Nephron (organoid): ENCODE measurements around the gene PACRG.

Experiments
- H3K27ac Mint-ChIP-seq, 3 experiments: 2 replicates each; pipeline ENCODE4 v1.8.0; 2020; ENCODE audit warnings: mixed read lengths in 3 of 3, mild to moderate bottlenecking in 2 of 3, moderate library complexity in 1 of 3
- H3K27me3 Mint-ChIP-seq: 2 replicates; pipeline ENCODE4 v1.8.0; 2021; ENCODE audit warnings: low read depth, mild to moderate bottlenecking, moderate library complexity, mixed read lengths
- H3K36me3 Mint-ChIP-seq: 2 replicates; pipeline ENCODE4 v1.8.0; 2020; ENCODE audit warnings: low read depth, mixed read lengths
- H3K4me1 Mint-ChIP-seq: 2 replicates; pipeline ENCODE4 v1.8.0; 2020; ENCODE audit warnings: mixed read lengths
- H3K4me3 Mint-ChIP-seq, 3 experiments: 2 replicates each; pipeline ENCODE4 v1.8.0; 2020; ENCODE audit warnings: mild to moderate bottlenecking in 3 of 3, mixed read lengths in 3 of 3, moderate library complexity in 2 of 3
- H3K9me3 Mint-ChIP-seq: 2 replicates; pipeline ENCODE4 v1.8.0; 2020; ENCODE audit warnings: mixed read lengths
- TF ChIP-seq, protein P1 (sequence below), 3 experiments: fragments of 200-600 bp; sonication (generic); IDR thresholded peaks; one replicate each; pipeline ENCODE4 v1.5.0; 2021; ENCODE audit warnings: antibody characterized with exemption in 3 of 3; ENCODE audit not compliant: unreplicated experiment in 3 of 3

Gene PACRG

DNA sequence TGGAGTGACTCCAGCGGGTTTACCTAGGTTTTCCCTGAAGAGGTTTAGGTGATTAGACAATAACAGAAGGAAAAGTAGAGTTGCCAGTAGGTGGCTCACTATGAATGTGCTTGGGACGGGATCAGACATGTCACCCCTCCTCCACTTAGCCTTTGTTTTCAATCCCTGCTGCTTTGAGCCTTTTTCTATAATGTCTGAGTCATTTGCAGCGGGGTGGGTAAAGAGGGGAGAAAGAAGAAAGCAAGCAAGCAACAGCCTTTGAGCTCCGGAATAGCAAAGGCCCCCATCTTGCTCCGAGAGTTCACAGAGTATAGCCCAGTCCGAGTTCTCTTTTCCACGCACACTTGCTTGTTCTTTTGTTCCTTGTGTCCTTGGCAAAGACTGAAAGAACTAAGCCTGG, 129.1 kb downstream of the PACRG start:
- Mint-ChIP-seq H3K4me1 (peaks cover 8% of the 10 kb centered on the region), H3K27ac (peak overlapping the region; percentile 92 to 95 (median 93)), H3K4me3 (peak overlapping the region; percentile 52 to 74 (median 68)), H3K36me3 (no peaks in the 10 kb centered on the region), H3K27me3 (peaks cover 1% of the 10 kb centered on the region), H3K9me3 (no peaks in the 10 kb centered on the region)
- TF ChIP-seq, protein P1, sequence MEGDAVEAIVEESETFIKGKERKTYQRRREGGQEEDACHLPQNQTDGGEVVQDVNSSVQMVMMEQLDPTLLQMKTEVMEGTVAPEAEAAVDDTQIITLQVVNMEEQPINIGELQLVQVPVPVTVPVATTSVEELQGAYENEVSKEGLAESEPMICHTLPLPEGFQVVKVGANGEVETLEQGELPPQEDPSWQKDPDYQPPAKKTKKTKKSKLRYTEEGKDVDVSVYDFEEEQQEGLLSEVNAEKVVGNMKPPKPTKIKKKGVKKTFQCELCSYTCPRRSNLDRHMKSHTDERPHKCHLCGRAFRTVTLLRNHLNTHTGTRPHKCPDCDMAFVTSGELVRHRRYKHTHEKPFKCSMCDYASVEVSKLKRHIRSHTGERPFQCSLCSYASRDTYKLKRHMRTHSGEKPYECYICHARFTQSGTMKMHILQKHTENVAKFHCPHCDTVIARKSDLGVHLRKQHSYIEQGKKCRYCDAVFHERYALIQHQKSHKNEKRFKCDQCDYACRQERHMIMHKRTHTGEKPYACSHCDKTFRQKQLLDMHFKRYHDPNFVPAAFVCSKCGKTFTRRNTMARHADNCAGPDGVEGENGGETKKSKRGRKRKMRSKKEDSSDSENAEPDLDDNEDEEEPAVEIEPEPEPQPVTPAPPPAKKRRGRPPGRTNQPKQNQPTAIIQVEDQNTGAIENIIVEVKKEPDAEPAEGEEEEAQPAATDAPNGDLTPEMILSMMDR (IDR thresholded peaks at IDR 0.05; ENCODE audit: unreplicated experiment in 3 of 3) = peak; percentile 65 to 71 (median 66)

DNA sequence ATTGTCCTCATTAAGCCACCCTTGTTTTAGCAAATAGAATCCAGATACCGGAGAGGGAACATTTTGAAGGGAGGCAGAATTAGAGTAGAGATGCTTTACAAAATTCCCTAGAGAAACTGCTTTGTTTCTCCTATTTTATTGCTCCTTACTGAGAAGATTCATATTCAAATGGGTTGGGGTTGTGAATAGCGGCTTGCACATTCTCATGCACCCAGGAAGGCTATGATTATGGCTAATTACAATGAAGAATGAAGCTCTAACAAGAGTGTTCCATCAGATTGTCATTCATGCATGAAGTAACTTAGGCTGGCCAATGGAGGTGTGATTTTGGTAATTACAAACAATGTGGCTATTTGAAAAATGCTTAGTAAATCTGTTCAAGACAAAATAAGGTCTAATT, 129.6 kb downstream of the PACRG start:
- Mint-ChIP-seq H3K27ac (peak overlapping the region; percentile 92 to 95 (median 93)), H3K4me1 (peaks cover 8% of the 10 kb centered on the region), H3K4me3 (peak overlapping the region; percentile 52 to 74 (median 68)), H3K27me3 (peaks cover 5% of the 10 kb centered on the region), H3K36me3 (no peaks in the 10 kb centered on the region), H3K9me3 (no peaks in the 10 kb centered on the region)
- TF ChIP-seq, protein P1 (IDR thresholded peaks at IDR 0.05; ENCODE audit: unreplicated experiment in 3 of 3) = no peak

DNA sequence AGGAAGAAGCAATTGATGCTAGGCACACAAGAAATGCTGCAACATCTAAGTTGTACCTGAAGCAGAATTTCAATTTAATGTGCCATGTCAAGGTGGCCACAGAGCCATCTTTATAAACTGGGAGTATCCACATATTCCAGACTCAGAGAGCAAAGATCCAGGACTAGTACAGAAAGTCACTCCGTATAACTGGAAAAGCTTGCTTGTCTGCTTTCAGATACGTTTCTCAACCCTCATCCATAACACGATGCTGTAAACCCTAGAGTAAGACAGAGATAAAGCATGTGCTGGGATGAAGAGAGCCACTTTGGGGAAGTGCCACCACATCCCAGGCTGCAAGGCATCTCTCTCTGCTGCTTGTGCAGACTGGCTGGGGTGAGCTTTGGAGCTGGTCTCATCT, 134.7 kb downstream of the PACRG start:
- no peaks in the 10 kb centered on the region for H3K9me3 Mint-ChIP-seq
- H3K27me3 Mint-ChIP-seq = peaks cover 5% of the 10 kb centered on the region
- TF ChIP-seq, protein P1 (IDR thresholded peaks at IDR 0.05; ENCODE audit: unreplicated experiment in 3 of 3) = no peak
- H3K4me3 Mint-ChIP-seq = no peak overlapping the region
- no peak overlapping the region for H3K27ac Mint-ChIP-seq
- H3K36me3 Mint-ChIP-seq = no peaks in the 10 kb centered on the region
- peaks cover 6% of the 10 kb centered on the region for H3K4me1 Mint-ChIP-seq

DNA sequence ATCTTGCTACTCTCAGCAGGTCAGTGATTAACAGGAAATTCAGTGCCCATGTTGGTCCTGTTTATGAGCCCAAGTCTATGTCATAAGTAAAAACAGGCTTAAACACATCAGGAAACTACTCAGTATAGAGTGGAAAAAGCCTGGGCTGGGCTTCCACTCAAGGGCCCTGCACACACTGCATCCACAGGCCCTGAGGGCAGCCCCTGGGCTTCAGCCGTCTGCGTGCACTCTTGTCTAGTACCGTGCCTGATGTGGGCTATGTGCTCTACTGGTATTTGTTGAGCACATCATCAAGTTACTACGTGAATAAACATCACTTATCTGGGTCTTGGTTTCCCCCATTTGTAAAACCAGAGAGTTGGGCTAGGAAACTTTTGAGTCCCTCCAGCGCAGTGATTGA, 135.2 kb downstream of the PACRG start:
- Mint-ChIP-seq H3K4me3 (no peak overlapping the region), H3K27me3 (peaks cover 5% of the 10 kb centered on the region), H3K36me3 (no peaks in the 10 kb centered on the region), H3K4me1 (peaks cover 6% of the 10 kb centered on the region), H3K9me3 (no peaks in the 10 kb centered on the region), H3K27ac (no peak overlapping the region)
- TF ChIP-seq, protein P1 (IDR thresholded peaks at IDR 0.05; ENCODE audit: unreplicated experiment in 3 of 3) = no peak

DNA sequence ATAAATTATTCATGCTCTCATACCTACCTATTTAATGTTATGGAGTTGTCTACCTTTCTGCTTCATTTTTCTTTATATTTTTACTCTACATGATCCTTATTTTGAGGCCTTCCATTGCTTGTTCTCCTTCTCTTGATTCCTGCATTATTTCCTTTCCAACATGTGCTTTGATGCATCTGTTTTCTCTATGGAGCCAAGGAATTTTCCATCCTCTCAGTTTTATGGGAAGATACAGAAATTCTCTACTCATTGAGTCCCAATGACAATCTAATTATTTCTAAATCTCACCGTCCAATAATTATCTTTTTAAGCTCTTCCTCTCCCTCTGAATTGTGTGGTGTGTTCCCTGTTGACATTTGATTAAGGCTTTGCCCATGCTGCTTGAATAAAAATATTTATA, 136.0 kb downstream of the PACRG start:
- no peak overlapping the region for H3K27ac Mint-ChIP-seq
- no peaks in the 10 kb centered on the region for H3K9me3 Mint-ChIP-seq
- peaks cover 5% of the 10 kb centered on the region for H3K27me3 Mint-ChIP-seq
- H3K4me1 Mint-ChIP-seq = peaks cover 6% of the 10 kb centered on the region
- no peaks in the 10 kb centered on the region for H3K36me3 Mint-ChIP-seq
- H3K4me3 Mint-ChIP-seq = no peak overlapping the region
- TF ChIP-seq, protein P1 (IDR thresholded peaks at IDR 0.05; ENCODE audit: unreplicated experiment in 3 of 3) = no peak

DNA sequence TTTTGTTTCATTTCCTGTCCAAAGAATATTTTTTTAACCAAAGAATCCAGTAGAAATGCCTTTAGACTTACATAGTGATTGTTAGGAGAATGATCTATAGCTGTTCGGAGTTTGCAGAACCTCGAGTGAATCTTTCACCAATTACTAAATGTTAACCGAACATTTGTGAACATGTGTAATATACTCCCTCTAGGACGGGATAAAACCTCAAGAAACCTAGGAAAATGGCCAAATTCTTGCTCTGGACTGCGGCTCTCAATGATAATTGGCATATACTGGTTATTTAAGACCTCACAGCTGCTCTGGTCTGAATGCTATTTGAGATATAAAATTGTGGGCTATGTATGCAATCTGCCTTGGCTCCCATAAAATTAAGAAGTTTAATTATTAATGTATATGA, 137.1 kb downstream of the PACRG start:
- Mint-ChIP-seq H3K27ac (peak overlapping the region in 1 of 3 experiments; percentile 27), H3K36me3 (no peaks in the 10 kb centered on the region), H3K4me1 (peaks cover 6% of the 10 kb centered on the region), H3K27me3 (peaks cover 5% of the 10 kb centered on the region), H3K9me3 (no peaks in the 10 kb centered on the region), H3K4me3 (no peak overlapping the region)
- TF ChIP-seq, protein P1 (IDR thresholded peaks at IDR 0.05; ENCODE audit: unreplicated experiment in 3 of 3) = no peak
